ENCODE results near the gene ZCCHC14.
"Not testable (repeated sequence)": the region's sequence is repeated elsewhere in the genome, so short reads cannot be mapped to it uniquely, and the experiment has no call there.

DNA sequence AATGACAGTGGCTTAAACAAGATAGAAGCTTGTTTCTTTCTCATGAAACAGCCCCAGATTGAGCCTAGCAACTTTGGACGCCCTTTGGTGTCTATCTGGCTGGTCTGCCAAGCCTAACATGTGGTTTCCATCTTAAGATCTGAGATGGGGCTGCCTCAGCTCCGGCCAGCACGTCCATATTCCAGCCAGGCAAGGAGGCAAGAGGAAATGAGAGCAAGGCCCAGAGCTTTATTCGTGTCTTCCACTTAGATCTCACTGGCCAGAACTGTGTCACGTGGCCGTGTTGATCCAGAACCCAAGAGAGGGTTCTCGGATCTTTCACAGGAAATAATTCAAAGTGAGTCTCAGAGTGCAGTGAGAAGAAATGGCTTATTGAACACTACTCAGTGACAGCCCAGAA, 28.9 kb upstream of the ZCCHC14 start:
- TF ChIP-seq, protein P1, sequence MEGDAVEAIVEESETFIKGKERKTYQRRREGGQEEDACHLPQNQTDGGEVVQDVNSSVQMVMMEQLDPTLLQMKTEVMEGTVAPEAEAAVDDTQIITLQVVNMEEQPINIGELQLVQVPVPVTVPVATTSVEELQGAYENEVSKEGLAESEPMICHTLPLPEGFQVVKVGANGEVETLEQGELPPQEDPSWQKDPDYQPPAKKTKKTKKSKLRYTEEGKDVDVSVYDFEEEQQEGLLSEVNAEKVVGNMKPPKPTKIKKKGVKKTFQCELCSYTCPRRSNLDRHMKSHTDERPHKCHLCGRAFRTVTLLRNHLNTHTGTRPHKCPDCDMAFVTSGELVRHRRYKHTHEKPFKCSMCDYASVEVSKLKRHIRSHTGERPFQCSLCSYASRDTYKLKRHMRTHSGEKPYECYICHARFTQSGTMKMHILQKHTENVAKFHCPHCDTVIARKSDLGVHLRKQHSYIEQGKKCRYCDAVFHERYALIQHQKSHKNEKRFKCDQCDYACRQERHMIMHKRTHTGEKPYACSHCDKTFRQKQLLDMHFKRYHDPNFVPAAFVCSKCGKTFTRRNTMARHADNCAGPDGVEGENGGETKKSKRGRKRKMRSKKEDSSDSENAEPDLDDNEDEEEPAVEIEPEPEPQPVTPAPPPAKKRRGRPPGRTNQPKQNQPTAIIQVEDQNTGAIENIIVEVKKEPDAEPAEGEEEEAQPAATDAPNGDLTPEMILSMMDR (IDR thresholded peaks at IDR 0.05): not testable (repeated sequence)
- not testable (repeated sequence) for TF ChIP-seq POLR2A (IDR thresholded peaks at IDR 0.05)
